Measurements from ENCODE around the gene MLN.

Gene MLN, protein sequence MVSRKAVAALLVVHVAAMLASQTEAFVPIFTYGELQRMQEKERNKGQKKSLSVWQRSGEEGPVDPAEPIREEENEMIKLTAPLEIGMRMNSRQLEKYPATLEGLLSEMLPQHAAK

DNA sequence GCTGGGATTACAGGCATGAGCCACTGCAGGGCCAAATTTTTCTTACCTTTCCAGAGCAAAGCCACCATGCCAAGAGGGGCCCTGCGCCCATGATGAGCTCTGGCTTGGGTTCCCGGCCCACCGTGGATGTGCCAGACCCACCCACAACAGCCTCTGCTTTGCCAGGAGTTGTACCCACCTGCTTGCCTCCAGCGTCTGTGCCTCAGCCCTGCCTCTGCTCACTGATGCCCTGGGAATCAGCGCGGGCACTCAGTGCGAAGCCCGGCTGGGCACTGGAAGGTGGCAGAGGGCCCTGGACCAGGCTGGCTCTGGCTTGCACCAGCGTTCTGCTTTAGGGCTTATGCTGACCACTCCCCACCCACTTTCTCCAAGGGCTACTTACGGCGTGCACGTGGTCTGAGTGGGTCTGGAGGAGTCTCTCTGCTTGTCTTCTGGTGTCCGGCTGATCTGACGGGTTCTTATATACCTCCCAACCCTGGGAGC is at the start of gene MLN:
Gene MLN (minus strand): TSS at position 433 of the 483 bp plus-strand sequence. CDS start 2,840 bp downstream, outside the sequence.
- no peak for DNase-seq

DNA sequence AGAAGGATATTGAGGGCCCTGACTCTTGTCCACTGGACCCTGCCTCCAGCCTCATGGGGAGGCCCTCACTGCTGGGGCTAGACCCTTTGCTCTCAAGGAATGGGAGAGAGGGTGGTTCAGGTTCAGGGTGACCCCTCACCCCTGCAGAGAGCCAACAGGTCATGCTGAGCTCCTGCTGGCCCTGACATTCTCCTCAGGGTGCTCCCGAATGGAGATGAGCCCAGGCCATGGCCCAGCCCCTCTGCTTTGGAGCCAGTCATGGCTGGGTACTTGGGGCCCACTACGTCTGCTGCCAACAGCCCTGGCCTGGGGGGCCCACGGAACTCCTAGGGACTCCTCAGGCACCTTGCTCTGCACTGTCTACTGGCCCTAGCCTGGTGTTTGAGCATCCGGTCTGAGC is 49.2 kb upstream of the MLN start:
- DNase-seq, result no peak

DNA sequence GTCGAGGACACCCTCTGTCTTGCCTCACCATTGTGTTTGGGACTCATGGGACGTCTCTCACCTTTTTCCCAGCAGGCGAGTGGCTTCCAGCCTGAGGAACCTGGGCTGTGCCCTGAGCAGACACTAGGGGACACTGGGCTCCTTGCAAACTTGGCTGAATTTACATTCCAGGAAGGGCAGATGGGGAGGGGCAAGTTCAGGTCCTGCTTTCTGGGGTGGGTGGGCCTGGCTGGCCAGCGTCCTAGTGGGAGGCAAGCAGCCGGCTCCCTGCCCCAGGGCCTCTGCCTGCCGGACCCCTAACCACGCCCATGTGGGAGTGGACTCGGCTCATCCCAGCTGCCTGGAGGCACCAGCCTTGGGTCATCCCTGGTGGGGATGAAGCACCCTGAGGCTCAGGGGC is 48.2 kb upstream of the MLN start:
- DNase-seq, result peak; percentile 13

DNA sequence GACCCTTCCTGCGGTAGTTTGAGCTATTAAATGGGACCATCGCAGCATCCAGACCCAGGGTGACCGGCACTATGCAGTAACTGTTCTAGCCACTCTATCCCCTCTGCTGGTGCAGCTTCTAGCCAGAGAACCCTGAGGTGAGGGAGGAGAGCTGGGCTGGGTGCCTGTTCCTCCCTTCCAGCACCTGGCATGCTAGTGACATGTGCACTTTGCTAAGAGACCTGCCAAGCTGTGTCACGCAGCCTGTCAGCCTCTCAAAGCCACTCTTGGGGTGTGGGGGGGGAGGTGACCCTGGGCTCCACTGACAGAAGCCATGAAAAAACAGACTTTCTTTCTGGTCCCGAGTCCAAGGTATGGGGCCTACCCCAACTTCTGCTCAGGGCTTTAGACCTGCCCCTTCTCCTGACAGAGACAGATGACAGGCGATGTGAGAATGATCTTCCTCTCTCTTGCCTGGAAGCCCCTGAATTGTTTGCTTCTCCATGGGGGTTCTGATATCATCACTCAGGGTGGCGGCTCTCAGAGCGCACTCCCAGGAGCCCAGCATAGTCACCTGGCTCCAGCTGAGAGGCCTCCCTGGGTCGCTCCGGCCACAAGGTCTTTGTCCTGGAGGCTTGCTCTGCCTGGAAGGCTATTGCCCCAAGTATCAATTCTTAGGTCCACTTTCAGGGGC is 47.2 kb upstream of the MLN start:
- no peak for DNase-seq

DNA sequence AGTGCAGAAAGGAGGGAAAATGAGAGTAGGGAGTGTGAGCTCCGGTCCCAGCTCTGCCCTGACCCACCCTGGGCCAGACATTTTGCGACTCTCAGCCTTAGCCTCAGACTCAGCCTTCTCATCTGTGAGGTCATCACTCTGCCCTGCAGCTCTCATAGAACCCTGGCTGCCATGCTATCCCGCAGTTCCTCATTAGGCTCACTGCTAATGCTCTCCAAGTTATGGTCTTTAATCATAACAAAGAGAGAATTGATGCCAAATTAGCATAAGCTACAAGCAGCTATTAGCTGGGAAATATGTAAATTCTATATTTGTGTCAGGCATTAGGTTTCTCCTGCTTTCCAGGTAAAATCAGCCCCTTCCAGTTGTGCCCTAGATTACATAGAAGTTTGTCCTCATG is 46.5 kb upstream of the MLN start:
- DNase-seq, result no peak

DNA sequence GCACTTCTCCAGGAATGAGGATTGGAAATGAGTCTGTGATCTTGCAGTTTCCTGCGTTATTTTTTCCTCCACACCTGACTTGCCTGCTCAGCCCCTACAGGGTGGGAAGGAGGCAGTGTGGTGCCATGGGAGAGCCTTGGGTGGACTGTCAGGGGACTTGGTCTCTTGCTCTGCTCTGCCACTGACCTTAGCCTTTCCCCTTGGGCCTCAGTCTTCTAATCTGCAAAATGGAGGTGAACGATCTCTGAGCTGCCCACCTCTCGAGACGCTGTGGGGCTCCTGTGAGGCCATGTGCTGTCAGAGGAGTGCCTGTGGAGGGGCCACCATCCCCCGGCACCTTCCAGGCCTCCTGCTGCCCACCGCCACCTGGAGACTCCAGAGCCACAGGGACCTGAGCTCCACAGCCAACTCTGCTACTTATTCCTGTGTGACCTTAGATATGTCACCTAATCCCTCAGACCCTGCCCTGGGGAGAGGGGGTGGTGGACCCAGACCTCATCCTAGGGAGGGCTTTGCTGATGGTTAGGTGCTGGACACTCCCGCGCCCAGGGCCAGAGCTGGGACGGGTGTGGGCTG is 45.8 kb upstream of the MLN start:
- DNase-seq, result no peak

DNA sequence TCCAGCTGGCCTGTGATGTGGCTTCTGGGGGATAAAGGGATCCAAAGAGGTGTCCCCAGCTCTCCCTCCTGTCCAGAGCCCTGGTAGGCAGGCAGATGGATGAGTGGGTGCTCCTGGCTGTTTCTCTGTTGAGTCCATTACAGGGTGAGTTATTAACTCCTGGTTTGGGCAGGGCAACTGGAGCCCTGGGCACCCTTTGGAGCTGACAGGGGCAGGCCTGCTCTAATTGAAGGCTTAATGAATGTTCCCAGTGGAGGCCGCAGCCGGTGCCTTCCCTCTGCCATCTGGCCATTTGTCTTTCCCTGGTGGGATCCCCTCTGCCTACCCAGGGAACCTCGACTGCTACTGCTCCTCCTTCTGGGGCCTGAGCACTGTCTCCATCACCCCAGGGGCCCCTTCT is 44.7 kb upstream of the MLN start:
- no peak for DNase-seq

DNA sequence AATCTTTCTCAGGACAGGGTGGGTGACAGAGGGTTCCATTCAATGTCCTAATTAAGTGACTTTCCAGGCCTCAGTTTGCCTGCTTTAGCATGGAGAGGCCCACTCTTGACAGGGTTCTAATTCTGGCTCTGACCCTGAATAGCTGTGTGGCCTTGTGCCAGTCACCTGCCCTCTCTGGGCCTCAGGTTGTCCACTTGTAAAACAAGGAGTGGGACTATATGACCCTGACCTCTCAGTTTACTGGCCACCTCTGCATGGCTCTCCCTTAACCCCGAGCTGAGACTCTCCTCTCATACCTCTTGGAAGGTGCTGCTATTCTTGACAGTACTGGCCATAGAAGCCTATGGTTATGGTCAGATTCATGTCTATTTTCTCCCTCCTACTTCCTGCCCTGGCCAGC is 44.1 kb upstream of the MLN start:
- DNase-seq, result no peak

DNA sequence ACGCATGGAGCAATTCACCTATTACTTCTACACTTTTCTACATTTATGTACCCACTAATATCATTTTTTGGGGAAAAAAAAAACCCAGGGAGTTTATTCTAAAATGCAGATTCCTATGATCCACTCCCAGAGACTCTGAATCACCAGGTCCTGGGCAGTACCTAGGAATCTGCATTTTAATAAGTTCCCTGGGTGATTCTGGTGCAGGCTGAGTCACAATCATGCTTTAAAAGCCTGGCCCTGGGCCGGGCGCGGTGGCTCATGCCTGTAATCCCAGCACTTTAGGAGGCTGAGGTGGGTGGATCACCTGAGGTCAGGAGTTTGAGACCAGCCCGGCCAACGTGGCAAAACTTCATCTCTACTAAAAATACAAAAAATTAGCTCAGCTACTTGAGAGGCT is 43.3 kb upstream of the MLN start:
- DNase-seq, result no peak

DNA sequence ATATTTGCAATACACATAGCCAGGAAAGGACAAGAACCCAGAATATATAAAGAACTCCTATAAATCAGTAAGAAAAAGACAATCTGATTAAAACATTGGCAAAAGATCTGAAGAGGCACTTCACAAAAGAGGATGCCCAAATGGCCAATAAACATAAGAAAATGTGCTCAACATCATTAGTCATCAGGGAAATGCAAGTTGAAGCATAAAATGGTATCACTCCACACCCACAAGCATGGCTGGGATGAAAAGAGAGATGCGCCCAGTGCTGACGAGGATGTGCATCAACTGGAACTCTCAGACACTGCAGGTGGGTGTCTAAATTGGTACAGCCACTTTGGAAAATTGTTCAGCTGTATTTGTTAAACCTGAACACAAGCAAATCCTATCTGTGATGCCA is 42.4 kb upstream of the MLN start:
- no peak for DNase-seq

DNA sequence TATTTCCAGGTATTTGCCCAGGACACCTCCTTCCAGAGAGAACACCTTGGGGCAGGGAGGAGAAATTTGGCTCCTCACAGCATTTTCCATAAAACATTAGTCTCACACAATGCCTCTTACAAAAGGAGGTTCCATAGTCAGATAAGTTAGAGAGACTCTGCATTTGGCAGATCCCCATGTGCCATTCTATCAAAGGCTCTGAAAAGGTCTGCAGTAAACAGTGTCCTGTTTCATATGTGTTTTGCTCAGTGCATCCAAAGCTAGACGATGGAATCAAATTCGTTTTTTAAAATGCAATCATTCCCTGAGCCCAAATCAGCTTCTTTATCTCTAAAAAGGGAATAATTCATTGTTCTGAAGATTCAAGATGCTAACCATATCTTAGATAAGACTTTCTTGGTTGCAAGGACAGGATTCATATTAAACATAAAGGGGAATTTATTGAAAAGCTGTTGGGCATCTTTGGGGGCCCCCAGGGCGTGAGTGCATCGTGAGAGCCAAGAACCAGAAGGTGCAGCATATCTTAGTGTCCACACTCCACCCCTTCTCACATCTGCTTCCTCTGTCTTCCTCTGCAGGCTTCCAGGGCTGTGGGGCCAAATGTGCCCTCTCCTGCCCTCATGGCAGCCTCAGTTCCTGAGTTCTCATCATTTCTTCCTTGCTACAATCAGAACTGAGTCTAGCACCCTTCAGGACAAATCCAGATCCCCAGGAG is 41.4 kb upstream of the MLN start:
- DNase-seq, result no peak

DNA sequence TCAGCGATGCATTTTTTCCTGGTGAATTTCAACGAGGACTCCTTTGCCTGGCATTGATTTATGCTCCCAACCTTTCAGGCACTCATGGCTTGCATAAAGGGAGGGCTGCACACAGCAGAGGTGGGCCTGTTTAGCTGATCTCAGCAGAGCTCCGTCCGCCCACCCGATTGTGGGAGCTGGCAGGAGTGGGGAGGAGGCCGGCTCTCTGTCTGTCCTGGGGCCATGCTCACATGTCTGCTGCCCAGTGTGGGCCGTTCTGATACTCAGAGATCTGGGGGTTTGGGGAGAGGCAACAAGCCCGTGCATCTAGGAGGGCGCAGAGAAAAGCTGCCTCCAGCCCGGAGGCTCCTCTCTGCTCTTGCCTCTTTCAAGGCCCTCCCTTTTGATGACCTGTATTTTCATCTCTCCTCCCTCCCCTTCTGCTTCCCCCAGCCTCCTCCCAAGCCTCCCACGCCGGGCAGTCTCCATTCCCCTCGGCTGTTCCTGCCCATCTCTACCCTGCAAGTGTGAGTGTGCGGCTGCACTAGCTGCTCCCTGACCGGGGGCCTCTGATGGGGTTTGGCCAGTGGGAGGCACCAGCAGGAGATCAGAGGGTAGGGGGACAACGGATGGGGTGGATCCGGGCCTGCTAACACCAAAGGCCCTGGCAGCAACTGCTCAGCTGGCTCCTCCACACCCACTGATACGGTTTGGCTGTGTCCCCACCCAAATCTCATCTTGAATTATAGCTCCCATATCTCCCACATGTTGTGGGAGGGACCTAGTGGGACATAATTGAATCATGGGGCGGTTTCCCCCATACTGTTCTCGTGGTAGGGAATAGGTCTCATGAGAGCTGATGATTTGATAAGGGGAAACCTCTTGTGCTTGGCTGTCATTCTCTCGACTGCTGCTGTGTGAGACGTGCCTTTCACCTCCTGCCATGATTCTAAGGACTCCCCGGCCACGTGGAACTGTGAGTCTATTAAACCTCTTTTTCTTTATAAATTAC is 39.6 kb upstream of the MLN start:
- peak; percentile 42 for DNase-seq

DNA sequence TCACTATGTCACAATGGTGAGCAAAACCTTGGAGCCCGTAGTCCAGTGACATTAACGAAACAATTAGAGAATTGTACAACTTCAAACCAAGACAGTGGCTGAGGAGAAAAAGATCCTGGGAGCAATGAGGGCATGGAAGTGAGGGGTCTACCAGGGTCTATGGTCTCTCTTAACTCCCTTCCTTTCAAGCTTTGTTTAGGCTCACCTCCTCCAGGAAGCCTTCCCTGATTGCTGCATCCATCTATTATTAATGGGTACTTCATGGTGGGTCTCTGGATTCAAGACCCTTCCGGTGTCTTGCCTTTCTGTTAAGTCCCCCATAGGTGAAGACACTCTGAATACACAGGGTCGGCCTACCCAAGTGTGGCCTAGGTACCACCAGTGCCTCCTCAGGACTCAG is 38.1 kb upstream of the MLN start:
- no peak for DNase-seq

DNA sequence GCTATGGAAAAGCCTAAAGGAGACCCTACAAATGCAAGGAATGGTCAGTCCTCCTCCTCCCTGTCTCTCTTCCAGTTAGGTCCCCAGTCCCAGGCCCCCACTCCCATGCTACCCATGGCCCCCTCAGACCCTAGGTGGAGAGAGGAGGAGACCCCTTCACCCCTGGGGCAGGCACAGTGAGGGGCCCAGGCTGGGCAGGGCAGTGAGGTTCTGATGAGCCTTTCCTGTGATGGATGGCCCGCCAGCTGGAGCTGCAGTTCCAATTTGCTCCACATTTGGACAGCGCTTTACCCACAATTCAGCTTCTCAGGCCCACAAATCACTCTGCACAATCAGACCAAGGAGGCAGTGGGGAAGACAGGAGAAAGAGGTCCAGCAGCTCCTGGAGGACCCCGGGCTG is 37.3 kb upstream of the MLN start:
- no peak for DNase-seq

DNA sequence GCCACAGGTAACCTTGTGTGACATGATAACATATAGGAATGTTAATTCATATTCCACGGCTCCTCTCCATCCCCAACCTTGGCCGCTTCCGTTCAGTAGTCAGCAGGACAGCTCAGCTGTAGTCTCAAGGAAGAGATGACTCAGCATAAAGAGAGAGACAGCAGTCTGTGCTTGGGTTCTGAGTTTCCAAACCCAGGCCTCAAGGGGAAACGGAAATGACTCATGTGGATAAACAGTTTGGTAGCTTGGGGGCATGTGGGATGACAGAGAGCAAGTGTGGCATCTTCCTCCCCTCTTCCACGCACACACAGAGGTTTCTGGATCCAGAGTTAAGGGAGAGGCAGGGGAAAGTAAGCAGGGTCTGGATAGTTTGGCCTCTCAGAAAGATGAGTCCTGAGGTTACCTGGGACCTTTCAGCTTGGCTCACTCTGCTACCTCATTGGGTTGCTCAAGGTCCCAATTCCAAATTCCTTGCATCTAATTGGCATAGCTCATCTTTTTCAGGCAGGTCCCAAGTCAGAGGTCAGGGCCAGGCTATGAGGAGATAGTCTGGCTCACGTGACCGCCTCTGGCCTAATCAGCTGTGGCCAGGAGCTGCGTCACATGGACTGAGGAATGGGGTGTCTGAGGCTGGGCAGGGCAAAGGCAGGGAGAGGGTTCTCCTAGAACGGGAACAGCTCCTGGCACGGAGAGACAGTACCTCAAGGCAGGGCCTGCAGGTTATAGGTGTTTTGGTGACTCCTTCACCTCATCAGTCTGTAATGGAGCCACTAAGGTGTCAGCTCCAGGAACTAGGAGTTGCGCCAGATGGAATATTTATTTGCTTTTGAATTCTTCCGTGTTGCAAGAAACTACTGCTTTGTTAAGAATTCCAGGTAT is 36.5 kb upstream of the MLN start:
- peak; percentile 92 for DNase-seq

DNA sequence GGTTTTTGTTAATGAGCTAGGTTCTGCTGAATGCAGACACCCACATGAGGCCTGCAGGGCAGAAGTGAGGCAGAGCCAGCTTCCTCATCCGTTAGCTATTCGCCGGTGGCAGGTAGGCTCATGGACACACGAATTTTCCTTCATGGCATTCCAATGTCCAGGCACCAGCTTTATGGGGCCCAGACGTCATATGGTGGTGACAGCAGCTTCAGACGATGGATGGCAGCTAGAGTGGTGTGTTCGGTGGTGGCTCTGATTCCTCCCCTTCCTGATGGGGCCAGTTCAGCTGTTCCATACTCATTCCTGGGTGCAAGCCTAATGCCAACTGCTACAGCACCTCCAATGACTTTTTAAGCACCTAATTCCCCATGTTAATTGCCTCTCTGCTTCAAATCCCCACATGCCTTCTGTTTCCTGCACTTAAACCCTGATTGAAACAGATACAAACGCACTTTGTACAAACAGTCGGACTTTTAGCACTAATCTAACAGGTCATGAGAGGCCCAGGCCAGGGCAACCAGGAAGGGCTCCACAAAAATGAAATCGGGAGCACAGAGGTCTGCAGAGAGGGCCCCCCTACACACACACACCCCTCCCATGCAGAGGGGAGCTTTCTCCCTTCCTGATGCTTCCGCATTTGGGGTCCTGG is 35.7 kb upstream of the MLN start:
- no peak for DNase-seq

DNA sequence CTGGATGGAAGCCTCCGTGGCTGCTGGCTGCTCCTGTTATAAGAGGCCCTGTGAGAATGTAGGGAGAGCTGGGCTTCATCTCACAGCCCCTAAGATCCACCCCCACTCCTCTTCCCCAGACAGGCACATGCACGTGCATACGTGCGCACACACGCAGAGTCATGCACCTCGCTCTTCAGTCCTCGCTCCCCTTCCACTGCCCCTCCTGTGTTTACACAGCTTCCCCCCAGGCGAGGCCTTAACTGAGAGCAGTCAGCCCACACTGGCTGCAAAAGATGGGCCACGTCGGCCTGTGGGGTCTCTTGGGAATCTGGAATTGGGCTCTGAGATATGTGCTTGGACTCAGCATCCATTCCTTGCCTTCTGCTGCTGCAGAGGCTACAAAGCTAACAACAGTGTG is 35.2 kb upstream of the MLN start:
- no peak for DNase-seq

DNA sequence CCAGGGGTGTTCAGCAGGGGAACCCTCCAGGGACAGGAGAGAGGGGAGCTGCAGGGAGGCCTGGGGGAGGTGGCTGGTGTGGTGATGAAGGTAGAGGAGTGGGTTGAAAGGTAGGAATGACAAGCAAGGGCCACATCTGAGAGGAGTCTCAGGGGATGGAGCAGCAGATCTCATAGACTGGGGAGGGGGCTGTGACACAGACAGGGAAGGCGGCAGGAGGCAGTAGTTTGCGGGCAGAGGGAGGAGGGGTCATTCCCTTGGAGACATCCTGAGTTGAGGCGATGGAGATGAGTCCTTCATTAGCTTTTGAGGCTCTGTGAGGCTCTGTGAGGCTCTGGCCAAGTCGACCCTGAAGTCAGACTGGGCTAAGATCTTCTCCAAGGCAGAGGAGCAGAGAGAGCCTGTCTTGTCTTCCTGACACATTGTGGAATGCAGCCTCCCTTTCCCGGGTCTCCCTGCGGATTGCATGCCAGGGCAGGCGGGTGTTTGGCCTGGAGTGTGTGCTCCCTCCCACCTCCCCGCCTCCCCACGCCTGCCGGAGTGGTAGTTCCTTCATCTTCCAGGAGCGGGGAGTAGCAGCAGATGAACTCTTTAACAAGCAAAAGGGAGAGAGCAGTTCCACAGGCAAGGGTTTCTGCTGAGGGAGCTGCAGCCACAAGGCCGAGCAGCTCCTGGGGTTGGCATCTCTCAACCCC is 34.3 kb upstream of the MLN start:
- DNase-seq, result peak; percentile 44

DNA sequence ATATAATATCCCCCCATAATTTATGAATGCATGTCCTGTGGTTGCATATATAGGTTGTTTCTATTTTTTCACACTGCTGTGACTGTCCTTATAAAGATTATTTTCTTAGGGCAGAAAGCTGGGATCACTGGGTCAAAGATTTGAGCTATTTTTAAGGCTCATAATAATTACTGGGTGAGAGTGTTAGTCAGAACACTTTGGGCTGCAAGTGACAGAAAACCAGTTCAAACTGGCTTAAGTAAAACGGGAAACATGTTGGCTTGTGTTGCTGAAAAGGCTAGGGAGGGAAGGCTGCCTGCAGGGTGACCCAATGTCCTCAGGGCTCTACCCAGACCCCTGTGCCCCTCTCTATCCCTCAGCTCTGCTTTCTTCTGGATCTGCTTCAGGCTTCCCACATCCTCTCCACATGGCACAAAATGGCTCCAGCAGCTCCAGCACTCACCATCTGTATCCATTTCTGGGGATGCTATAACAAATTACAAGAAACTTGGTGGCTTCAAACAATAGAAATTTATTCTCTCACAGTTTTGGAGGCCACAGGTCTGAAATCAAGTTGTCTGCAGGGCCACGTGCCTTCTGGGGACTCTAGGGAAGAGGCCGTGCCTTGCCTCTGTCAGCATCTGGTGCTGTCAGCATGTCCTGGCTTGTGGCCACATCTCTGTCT is 33.1 kb upstream of the MLN start:
- DNase-seq, result no peak
